Brain microvascular endothelial cell (primary cell): ENCODE results near the gene GREB1.

Experiments used
- DNase-seq: peaks from one replicate; pipeline ENCODE4 v3.0.0-alpha.2; 2020
- H3K27ac ChIP-seq: fragments of 250-450 bp; sonication (Bioruptor Pico); 2 replicates; pipeline ENCODE4 v1.5.1; 2020; ENCODE audit warnings: mild to moderate bottlenecking, moderate library complexity
- H3K27me3 ChIP-seq: fragments of 250-450 bp; sonication (Bioruptor Pico); replicated peaks from 2 replicates; pipeline ENCODE4 v1.5.1; 2020; ENCODE audit warnings: mild to moderate bottlenecking
- H3K36me3 ChIP-seq: fragments of 250-450 bp; sonication (Bioruptor Pico); replicated peaks from 2 replicates; pipeline ENCODE4 v1.5.1; 2020; ENCODE audit warnings: mild to moderate bottlenecking
- H3K4me3 ChIP-seq: 2 replicates; pipeline ENCODE4 v1.5.1; 2011; ENCODE audit warnings: low read depth, mild to moderate bottlenecking, control low read depth, low read length, moderate library complexity
- in situ Hi-C: cut with HindIII; loops from 2 replicates; pipeline ENCODE4 v1.10.0; 2017; ENCODE audit warnings: low sequenced_read_pairs, low pct_ligation_motif_present
- TF ChIP-seq, protein P1 (sequence below): IDR thresholded peaks from 2 replicates; pipeline ENCODE4 v1.5.1; 2011; ENCODE audit warnings: low read depth, mild to moderate bottlenecking, moderate library complexity, low read length, control low read depth, inconsistent platforms; ENCODE audit errors: missing control alignments

GREB1 gene

DNA sequence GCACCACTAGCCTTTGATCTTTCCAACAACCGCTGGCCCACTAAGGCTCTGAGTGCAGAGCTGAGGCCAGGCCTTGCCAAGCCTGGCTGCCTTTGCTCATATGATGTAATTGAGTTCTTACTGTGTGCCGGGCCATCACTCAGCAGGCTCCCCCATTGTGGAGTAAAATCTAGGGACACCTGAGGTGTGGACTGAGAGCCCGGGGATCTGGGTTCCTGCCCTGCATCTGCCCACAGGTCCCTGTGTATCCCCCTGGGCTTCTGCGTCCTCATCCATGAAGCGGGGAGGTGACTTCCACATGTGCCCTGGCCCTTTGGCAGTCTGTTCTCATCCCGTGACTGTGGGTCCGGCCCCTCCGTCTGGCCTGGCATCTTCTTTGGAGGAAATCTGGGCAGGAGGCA, 33.8 kb downstream of the GREB1 start:
- no peak for DNase-seq
- H3K27ac ChIP-seq, result no peak overlapping the region
- H3K27me3 ChIP-seq, result peaks cover 4% of the 10 kb centered on the region
- no peaks in the 10 kb centered on the region for H3K36me3 ChIP-seq
- in situ Hi-C loops, result no loop called here
- H3K4me3 ChIP-seq, result no peak overlapping the region
- TF ChIP-seq, protein P1, sequence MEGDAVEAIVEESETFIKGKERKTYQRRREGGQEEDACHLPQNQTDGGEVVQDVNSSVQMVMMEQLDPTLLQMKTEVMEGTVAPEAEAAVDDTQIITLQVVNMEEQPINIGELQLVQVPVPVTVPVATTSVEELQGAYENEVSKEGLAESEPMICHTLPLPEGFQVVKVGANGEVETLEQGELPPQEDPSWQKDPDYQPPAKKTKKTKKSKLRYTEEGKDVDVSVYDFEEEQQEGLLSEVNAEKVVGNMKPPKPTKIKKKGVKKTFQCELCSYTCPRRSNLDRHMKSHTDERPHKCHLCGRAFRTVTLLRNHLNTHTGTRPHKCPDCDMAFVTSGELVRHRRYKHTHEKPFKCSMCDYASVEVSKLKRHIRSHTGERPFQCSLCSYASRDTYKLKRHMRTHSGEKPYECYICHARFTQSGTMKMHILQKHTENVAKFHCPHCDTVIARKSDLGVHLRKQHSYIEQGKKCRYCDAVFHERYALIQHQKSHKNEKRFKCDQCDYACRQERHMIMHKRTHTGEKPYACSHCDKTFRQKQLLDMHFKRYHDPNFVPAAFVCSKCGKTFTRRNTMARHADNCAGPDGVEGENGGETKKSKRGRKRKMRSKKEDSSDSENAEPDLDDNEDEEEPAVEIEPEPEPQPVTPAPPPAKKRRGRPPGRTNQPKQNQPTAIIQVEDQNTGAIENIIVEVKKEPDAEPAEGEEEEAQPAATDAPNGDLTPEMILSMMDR, result no peak

DNA sequence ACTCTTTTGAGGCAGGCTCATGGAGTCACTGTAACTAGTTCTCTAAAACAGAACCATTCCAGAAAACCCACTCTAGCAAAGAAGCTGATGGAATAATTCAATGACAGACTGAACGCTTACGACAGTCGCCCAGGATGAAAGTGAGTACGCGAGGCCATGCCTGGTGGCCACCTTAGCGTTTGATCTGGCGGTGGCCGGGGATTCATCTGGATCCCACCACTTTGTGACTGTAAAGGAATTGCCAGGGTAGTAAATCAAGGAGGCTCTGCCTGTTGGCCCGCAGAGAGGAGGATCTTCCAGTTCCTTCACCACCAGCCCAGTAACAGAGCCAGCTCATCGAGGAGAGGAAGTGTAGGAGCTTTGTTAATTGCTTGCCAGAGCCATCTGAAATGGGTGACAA, 34.6 kb downstream of the GREB1 start:
- TF ChIP-seq, protein P1, result no peak
- Histone ChIP-seq H3K36me3 (no peaks in the 10 kb centered on the region), H3K4me3 (no peak overlapping the region), H3K27ac (no peak overlapping the region), H3K27me3 (peaks cover 4% of the 10 kb centered on the region)
- DNase-seq, result no peak
- in situ Hi-C loops, result no loop called here

DNA sequence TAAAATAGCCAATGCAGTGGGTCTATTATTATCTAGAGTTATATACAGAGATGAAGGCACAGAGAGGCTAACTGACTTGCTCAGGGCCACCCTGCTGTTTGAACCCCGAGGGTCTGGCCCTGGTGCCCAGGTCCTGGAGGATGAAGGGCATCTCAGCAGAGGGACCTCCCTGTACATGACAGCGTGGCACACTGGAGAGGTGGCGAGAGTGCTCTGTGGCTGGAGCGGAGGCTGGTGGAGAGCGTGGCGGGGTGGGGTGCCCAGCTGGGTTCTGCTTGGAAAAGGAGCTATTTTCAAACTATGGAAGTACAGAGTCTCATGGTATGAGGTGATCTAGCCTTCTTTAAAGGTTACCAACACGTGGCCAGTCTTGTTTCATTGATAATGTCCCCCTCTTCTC, 35.8 kb downstream of the GREB1 start:
- Histone ChIP-seq H3K27me3 (peaks cover 4% of the 10 kb centered on the region), H3K36me3 (no peaks in the 10 kb centered on the region), H3K27ac (no peak overlapping the region), H3K4me3 (no peak overlapping the region)
- no peak for DNase-seq
- TF ChIP-seq, protein P1, result no peak
- in situ Hi-C loops, result no loop called here

DNA sequence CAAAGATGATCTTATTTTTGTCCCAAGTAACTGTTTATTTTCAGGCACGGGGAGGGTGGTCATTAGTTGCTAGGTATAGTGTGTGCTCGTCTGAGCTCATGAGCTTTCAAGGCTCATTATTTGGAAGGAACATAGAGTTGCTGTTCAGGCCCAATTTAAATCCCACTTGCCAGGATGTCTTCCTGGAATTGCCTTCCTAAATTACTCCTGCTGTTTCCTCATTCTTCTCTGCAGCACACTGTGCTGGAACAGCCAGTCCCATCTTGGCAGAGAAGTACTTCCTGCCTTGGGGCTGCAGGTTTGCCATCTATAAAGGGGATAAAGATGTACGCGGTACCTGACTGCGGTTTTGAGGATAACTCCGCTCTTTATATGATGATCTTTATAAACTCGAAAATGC, 37.3 kb downstream of the GREB1 start:
- H3K4me3 ChIP-seq, result no peak overlapping the region
- H3K27ac ChIP-seq, result no peak overlapping the region
- peaks cover 4% of the 10 kb centered on the region for H3K27me3 ChIP-seq
- in situ Hi-C loops, result no loop called here
- TF ChIP-seq, protein P1, result no peak
- DNase-seq, result no peak
- H3K36me3 ChIP-seq, result no peaks in the 10 kb centered on the region

DNA sequence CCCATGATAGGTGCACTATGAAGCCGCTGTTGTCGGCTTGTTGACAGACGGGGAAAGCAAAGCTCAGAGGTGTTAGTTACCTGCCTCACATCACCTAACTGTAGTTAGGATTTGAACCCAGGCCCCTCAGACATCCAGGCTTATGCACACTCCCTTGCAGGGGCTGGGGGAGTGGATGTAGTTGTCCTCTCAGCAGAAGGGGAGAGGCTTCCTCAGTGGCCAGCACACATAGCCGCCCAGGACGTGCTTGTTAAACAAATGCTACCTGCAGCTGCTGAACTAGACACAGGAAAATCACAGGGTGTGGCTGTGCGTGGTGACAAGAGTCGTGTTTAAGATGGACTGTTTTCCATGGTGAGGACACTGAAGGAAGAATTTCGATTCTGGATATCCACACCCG, 39.2 kb downstream of the GREB1 start:
- Histone ChIP-seq H3K27ac (no peak overlapping the region), H3K4me3 (no peak overlapping the region), H3K27me3 (peaks cover 4% of the 10 kb centered on the region), H3K36me3 (no peaks in the 10 kb centered on the region)
- TF ChIP-seq, protein P1, result no peak
- DNase-seq, result no peak
- in situ Hi-C loops, result no loop called here

DNA sequence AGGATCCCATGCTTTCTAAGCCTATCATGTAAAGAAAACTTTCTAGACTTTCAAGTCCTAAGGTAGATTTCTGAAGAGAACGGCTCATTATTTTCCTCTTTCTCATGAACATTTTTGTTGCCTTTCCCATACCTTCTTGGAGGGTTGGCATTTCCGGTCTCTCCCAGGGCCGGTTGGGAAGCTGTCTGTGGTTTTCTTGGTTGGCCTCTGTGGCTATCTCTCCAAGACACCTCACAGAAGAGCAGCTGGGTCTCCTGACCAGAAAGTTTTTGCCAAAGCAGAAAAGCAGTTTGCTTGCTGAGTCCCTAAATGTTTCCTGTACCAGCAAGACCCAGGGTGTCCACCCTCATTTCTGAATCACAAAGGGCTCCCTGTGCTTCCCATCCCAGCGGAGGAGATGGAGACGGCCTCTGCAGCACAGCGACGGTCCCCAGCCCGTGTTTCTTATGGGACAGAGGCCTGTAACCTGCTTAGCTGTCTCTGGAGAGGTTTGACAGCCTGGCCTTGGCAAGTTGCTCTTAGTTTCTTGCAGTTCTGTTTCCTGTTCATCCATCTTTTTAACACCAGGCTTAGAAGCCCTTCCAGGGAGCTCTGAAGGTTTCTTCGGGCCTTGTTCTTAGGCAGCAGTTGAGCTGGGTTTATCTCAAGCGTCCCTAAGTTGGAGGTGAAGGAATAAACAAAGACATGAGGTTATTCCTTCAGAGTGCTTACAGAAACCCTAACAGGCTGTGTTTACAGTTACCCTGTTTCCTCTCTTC, 39.8 kb downstream of the GREB1 start:
- TF ChIP-seq, protein P1, result no peak
- Histone ChIP-seq H3K4me3 (no peak overlapping the region), H3K27me3 (peaks cover 4% of the 10 kb centered on the region), H3K27ac (no peak overlapping the region), H3K36me3 (no peaks in the 10 kb centered on the region)
- in situ Hi-C loops, result no loop called here
- DNase-seq, result no peak
